Mucosa of gallbladder (tissue), 1 donor: ENCODE data around the gene RNF39. TPM values are rescaled to one million over a fixed set of nuclear protein-coding genes. Genes with fewer than 3 reads are reported as not detected.
"Not testable (repeated sequence)": the region's sequence is repeated elsewhere in the genome, so short reads cannot be mapped to it uniquely, and the experiment has no call there.

Experiments used
- DNase-seq: peaks from one replicate; pipeline ENCODE4 v3.0.0-alpha.2; 2020; ENCODE audit warnings: low spot score
- total RNA-seq: library from RNA; stranded (reverse); gene quantifications from one replicate; pipeline ENCODE4 v1.2.1, GENCODE V29; 2021
- donor health status: DM: no; HTN: no; CAD: no.

RNF39 gene
- total RNA-seq, result 2.5 TPM

- no peak for DNase-seq
Observed at GRCh38 chr6:30075094-30075789, at the start of gene RNF39. RNF39 (minus strand) TSS chr6:30075769; CDS start chr6:30075585, 184 bp downstream.

DNA sequence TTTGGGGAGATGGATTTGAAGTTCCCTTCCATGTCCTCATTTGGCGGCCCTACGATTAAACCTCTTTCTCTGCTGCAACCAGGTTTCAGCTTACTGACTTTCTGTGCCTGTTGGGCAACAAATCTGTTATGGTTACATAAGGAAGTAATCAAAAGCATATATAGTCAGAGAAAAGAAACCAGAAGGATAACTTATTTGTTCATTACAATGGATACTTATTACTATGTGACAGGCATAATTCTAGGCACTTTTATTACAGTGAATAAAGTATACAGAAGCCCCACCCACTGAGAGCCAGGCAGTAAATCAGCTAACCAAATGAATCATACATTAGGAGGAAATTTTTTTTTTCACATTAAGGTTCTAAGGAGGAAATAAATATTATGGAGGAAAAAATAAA lies 46.9 kb upstream of the RNF39 start:
- DNase-seq, result no peak

DNA sequence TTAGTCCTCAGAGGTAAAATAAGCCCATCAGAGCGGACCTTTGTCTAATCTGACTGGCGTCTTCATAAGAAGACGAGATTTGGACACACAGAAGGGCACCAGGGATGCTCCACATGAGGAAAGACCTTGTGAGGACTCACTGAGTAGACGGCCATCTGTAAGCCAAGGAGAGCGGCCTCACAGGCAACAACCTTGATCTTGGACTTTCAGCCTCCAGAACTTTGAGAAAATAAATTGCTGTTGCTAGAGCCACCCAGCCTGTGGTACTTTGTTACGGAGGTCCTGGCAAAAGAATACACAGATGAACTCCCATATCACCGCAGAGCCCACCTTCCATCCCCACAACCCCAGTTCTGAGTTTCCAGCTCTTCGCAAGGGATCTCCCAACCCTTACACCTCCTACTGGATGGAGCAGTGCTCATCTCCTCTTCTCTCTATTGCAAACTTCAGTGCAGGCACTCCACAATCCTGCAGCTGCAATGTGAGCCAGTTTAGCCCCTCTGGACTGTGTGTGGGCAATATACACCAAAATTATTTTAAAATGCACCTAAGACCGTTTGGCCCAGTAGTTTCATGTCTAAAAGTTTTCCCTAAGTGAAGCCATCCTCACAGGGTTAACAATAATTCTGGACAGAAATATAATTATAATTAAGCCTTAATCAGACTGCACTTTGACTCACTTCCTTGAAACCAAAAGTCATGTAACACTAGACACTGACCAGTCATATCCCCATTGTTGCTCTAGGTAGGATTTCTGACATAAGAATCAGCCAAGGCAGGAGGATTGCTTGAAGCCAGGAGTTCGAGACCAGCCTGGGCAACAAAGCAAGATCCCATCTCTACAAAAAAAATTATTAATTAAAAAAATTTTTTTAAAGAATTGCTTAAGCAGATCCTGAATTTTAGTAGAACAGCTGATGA lies 46.1 kb upstream of the RNF39 start:
- DNase-seq, result no peak

DNA sequence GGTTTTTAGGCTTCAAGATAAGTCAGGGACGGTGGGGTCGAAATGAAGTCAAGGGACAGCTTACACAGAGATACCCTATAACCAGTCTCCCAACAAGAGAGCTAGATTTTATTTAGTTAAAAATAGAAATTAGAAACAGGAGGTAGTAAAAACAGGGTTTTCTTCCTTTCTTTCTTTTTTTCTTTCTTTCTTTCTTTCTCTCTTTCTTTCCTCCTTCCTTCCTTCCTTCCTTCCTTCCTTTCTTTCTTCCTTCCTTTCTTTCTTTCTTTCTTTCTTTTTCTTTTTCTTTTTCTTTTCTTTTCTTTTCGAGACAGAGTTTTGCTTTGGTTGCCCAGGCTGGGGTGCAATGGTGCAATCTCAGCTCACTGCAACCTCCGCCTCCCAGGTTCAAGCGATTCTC lies 43.1 kb upstream of the RNF39 start:
- not testable (repeated sequence) for DNase-seq

DNA sequence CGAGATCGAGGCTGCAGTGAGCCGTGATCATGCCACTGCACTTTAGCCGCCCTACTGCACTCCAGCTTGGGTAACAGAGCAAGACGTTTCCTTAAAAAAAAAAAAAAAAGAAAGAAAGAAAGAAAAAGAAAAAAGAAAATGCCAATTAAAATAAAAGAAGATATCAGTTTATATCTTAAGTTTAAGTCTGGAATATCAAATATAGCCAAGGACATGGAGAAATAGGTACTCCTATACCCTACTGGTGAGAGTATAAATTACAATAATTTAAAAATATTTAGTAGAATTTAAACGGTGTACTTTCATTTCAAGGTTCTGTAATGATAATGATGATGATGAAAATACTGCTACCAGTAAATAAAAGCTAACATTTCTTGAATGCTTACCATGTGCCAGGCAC lies 41.2 kb upstream of the RNF39 start:
- DNase-seq, result no peak

DNA sequence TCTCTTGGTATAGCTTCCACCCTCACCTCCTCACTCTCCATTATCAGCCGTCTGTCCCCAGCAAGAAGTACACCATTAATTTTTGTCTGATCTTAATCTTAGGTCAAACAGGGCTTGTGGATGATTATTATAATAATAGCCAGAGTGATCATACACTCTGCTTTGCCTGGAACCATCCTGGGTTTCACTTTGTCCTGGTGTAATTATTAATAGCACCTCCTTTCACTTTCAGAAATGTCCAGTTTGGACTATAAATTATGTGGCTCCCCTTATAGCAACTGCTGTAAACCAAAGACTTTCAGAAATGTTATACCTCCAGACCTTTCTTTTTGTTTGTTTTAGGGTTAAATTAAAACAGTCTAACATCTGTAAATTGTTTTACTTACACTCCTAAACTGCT lies 38.3 kb upstream of the RNF39 start:
- no peak for DNase-seq

- DNase-seq, result no peak
Observed at GRCh38 chr6:30113003-30113759, 37.6 kb upstream of the RNF39 start, which contains the start of gene TRIM31. TRIM31 (minus strand) TSS chr6:30113090; CDS start chr6:30112805, 285 bp downstream.

DNA sequence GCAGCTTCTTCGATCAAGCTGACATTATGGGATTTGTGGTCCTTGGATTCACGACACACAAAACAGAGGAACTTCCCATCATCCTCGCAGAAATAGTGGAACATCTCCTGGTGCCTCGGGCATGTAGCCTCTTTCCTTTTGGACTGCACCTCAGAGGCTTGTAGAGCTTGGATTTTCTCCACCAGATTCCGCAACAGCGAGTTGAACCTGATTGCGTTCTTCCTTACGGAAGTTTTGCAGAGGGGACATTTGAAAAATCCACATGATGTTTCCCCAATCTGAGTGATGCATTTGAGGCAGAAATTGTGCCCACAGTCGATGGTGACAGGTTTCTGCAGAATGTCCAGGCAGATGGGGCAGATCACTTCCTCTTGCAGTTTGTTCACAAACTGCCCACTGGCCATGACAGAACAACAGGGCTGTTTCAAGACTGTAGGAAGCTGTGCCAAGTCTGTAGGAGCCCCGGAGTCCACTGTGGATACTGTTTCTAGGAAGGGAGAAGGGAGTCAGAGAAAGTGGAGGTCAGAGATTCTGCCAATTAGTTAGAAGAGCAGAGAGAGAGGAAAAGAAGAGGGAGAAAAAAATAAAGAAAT lies 36.9 kb upstream of the RNF39 start:
- no peak for DNase-seq

DNA sequence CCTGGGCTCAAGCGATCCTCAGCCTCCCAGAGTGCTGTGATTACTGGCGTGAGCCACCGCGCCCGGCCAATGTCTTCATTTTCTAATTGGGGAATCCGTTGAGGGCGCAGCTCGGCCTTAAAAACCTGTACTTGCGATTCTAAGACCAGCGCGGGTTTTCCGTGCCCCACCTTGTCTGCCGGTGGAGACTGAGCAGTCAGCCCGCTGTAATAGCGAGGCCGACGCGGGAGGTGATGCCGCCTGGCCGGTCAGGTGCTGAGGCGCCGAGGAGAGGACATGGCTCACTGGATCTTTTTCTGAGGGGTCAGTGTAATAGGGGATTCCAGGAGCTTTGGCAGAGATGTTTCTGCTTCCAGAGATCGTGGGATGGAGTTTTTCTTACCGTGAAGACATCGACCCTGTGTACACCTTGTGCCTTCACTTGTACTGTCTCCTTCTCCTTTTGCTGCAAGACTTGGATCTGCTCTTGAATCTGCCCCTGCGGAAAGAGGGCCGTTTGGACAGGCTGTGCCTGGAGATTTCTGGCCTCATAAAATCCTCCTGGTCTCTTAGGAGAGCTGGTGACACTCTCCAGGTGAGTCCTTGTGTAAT lies 35.8 kb upstream of the RNF39 start:
- DNase-seq, result no peak

DNA sequence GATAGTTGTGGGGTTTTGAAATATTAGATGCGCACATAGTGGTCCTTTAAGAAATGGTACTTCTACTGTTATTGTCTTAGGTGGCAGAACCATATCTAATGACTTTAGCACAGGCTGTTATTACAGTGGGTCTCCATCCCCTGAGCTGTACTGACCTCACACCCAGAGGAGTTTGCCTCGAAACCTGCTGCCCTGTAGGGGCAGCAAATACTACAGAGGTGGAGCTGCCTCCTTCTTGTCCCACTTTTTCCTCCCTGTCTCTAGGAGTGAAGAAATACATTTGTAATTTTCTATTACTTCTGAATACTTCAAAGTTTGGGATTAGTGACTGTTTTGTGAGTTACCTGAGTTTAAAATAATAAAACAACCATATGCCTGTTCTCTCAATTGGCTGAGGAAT lies 29.1 kb upstream of the RNF39 start:
- no peak for DNase-seq

- no peak for DNase-seq
Observed at GRCh38 chr6:30103872-30104179, 28.3 kb upstream of the RNF39 start.

- peak; percentile 93 for DNase-seq
Observed at GRCh38 chr6:30102970-30103871, 27.7 kb upstream of the RNF39 start.

- no peak for DNase-seq
Observed at GRCh38 chr6:30102414-30102969, 26.9 kb upstream of the RNF39 start.

DNA sequence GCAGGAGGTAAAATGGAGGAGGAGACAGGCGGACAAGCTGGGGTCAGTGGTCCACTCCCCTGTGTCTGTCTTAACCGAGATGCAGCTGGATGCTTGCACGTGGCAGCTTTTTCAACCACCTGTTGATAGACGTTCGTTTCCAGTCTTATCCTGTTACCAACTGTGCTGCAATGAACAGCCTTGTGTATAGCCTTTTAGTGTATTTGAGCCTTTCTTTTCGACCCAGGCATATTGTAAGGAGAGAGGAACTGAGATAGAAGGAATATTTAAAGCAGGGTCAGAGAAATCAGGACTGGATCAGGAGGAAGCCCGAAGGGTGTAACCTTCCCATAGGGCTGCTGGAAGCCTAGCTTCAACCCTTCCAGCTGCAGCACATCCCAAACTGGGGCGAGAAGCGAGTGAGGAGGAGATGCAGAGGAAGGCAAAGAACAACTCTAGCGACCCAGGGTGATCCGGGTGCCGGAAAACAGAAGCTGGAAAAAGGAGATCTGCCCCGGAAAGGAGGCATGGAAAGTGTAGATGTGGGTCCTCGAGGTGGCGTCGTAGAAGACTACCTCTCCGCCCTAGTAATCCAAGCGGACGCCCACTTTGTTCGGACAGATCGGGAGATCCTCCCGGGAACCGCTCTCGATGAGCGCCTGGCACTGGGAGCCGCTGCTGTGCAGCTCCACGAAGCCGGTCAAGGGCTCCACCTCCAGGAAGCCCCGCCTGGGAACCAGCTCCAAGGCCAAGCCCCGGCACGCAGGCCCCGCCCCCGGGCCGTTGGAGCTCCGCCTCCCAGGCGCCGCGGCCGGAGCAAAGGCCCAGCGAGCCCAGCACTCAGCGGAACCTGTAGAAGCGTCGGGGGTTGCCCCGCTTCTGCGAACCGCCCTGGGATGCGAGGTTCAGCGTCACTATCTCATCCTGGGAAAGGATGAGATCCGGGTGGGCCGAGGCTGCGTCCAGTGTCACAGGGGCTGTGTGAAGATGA lies 26.2 kb upstream of the RNF39 start:
- DNase-seq, result peak; percentile 93

GRCh38 chr6:30100585-30101443 lies 25.2 kb upstream of the RNF39 start:
- DNase-seq, result peak; percentile 55

- DNase-seq, result no peak
Observed at GRCh38 chr6:30100154-30100553, 24.6 kb upstream of the RNF39 start.

GRCh38 chr6:30097902-30098768 lies 22.6 kb upstream of the RNF39 start:
- DNase-seq, result peak; percentile 66
